Left lung (tissue), 10 donors: ENCODE measurements around the gene MYBPC2. TPM values are rescaled to one million over a fixed set of nuclear protein-coding genes. Genes with fewer than 3 reads are reported as not detected.
A peak's percentile ranks its signal among the peaks of the same experiment; 100 is the strongest.
"Not testable (repeated sequence)": the region's sequence is repeated elsewhere in the genome, so short reads cannot be mapped to it uniquely, and the experiment has no call there.

Source experiments
- ATAC-seq: fragments of 200-7000 bp; cut with Tn5 transposase; one replicate; pipeline ENCODE4 v1.9.1; 2020; ENCODE audit warnings: moderate library complexity
- DNase-seq, 4 donors: peaks; one replicate each; pipeline ENCODE4 v3.0.0-alpha.2; 2013 to 2020
- H3K27ac ChIP-seq, 2 donors: fragments of 200-600 bp; sonication (generic) in 1 of 2; one replicate each; pipeline versions ENCODE4 v1.5.0 to v1.8.0; 2020 to 2021
- H3K27me3 ChIP-seq, 2 donors: fragments of 200-600 bp; sonication (generic) in 1 of 2; one replicate each; pipeline versions ENCODE4 v1.5.0 to v1.8.0; 2020 to 2021
- H3K36me3 ChIP-seq, 2 donors: fragments of 200-600 bp; sonication (generic) in 1 of 2; one replicate each; pipeline versions ENCODE4 v1.5.0 to v1.8.0; 2020 to 2021
- H3K4me1 ChIP-seq, 2 donors: fragments of 200-600 bp; one replicate each; pipeline ENCODE4 v1.8.0; 2021
- H3K4me3 ChIP-seq, 2 donors: fragments of 200-600 bp; sonication (generic) in 1 of 2; one replicate each; pipeline versions ENCODE4 v1.5.0 to v1.8.0; 2020 to 2021; ENCODE audit warnings: mild to moderate bottlenecking in 1 of 2
- H3K9me3 ChIP-seq, 2 donors: fragments of 200-600 bp; sonication (generic) in 1 of 2; one replicate each; pipeline versions ENCODE4 v1.5.0 to v1.8.0; 2020 to 2021
- intact Hi-C, 2 donors: fragments of 100-400 bp; cut with DNase I; formaldehyde crosslinking; loops; one replicate each; pipeline versions ENCODE4 v1.11.2 to v1.14.2; 2022
- polyA plus RNA-seq, 6 donors: library from polyadenylated mRNA; unstranded; fragments of 120-200 nt; gene quantifications; one replicate each; pipeline ENCODE4 v1.2.1, GENCODE V29; 2013; ENCODE audit not compliant: insufficient read length in 6 of 6
- total RNA-seq, 2 donors: library from RNA; stranded (reverse); fragmentation: NEBNext Ultra II Directional; extraction: Animal tissue kit (Norgen Biotek cat#: 25700); gene quantifications; one replicate each; pipeline ENCODE4 v1.2.1, GENCODE V29; 2021
- TF ChIP-seq, protein P1 (sequence below), 2 donors: fragments of 200-600 bp; sonication (generic) in 1 of 2; IDR thresholded peaks; one replicate each; pipeline versions ENCODE4 v1.5.0 to v1.8.0; 2021; ENCODE audit warnings: antibody characterized with exemption in 2 of 2
- donor health status: DM: no; HTN: yes; CAD: no.
- donor health status: DM: no; HTN: no; CAD: no.

Gene MYBPC2
- total and polyA plus RNA-seq, 8 donors = 0.06 to 0.70 (median 0.21) TPM; not detected in 2

DNA sequence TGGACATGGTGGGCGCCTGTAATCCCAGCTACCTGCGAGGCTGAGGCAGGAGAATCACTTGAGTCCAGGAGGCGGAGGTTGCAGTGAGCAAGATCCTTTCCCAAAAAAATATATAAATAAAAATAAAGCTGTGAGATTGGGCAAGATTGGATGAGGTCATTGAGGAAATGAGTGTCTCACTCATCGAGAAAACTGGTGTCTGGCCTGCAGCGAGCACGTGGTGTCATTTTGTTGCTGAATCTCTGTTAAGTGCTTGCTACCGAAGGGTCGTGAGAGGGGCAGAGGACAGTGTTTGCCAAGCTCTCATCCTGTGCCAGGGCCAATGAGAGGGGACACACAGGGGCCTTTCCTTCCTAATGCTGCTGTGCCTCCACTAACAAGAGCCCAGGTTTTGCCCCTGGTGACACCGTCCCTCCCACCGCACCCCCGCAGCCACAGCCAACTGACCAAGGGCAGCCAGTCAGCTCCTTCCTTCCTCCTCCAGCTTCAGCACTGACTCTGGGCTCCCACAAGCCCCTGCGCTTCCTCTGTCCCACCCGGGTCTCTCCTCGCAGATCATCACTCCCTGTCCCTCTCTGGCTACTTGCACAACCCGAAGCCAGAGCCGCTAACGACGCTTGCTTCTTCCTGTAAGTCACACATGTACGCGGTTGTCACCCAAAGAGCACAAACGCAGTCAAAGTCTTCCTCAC, 45.4 kb upstream of the MYBPC2 start:
- TF ChIP-seq, protein P1, sequence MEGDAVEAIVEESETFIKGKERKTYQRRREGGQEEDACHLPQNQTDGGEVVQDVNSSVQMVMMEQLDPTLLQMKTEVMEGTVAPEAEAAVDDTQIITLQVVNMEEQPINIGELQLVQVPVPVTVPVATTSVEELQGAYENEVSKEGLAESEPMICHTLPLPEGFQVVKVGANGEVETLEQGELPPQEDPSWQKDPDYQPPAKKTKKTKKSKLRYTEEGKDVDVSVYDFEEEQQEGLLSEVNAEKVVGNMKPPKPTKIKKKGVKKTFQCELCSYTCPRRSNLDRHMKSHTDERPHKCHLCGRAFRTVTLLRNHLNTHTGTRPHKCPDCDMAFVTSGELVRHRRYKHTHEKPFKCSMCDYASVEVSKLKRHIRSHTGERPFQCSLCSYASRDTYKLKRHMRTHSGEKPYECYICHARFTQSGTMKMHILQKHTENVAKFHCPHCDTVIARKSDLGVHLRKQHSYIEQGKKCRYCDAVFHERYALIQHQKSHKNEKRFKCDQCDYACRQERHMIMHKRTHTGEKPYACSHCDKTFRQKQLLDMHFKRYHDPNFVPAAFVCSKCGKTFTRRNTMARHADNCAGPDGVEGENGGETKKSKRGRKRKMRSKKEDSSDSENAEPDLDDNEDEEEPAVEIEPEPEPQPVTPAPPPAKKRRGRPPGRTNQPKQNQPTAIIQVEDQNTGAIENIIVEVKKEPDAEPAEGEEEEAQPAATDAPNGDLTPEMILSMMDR (IDR thresholded peaks at IDR 0.05) = no peak
- ATAC-seq (no peak), DNase-seq (peak in 1 of 4 donors; percentile 76)
- Histone ChIP-seq H3K36me3 (peaks cover 0 to 14% of the 10 kb centered on the region in 2 donors), H3K4me3 (peak overlapping the region in 1 of 2 donors; percentile 7), H3K27ac (peak overlapping the region; percentile 53 to 78), H3K27me3 (no peaks in the 10 kb centered on the region), H3K9me3 (no peaks in the 10 kb centered on the region), H3K4me1 (peaks cover 0 to 43% of the 10 kb centered on the region in 2 donors)
- intact Hi-C loops = no loop called here

DNA sequence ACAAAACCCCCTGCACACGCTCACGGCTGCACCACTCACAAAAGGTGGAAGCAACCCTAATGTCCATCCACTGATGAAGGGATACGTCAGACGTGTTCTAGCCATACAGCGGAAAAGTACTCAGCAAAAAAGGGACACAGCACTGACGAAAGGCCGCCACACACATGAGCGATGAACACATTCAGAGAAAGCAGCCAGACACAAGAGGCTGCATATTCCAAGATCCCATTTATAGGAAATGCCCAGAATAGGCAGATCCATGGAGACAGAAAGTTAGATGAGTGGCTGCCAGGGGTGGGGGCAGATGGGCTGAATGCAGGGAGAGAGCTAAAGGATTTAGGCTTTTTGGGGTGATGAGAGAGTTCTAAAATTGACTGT, 44.8 kb upstream of the MYBPC2 start:
- Histone ChIP-seq H3K4me3 (peak overlapping the region in 1 of 2 donors; percentile 7), H3K27me3 (no peaks in the 10 kb centered on the region), H3K36me3 (peaks cover 0 to 14% of the 10 kb centered on the region in 2 donors), H3K9me3 (no peaks in the 10 kb centered on the region), H3K4me1 (peaks cover 0 to 43% of the 10 kb centered on the region in 2 donors), H3K27ac (peak overlapping the region in 1 of 2 donors; percentile 78)
- ATAC-seq (no peak), DNase-seq (no peak)
- TF ChIP-seq, protein P1 (IDR thresholded peaks at IDR 0.05) = no peak
- intact Hi-C loops = no loop called here

DNA sequence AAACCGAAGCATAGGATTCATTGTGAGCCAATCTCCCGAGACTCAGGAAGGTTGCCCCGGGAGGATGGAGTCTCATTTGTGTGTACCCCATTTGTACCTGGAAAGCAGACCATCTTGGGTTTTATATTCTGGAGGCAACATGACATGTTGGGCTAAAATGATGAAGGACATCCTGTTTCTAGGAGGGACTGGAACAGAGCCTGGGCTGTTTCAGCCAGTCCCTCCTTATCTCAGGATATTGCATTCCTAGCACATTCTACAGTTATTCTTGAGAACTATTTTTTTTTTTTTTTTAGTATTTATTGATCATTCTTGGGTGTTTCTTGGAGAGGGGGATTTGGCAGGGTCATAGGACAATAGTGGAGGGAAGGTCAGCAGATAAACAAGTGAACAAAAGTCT, 42.4 kb upstream of the MYBPC2 start:
- DNase-seq, H3K27ac ChIP-seq, intact Hi-C loops, H3K4me3 ChIP-seq, H3K27me3 ChIP-seq, H3K9me3 ChIP-seq: not testable (repeated sequence)
- peak; percentile 72 for ATAC-seq
- Histone ChIP-seq H3K4me1 (peaks cover 0 to 27% of the 10 kb centered on the region in 2 donors), H3K36me3 (peaks cover 0 to 12% of the 10 kb centered on the region in 2 donors)

DNA sequence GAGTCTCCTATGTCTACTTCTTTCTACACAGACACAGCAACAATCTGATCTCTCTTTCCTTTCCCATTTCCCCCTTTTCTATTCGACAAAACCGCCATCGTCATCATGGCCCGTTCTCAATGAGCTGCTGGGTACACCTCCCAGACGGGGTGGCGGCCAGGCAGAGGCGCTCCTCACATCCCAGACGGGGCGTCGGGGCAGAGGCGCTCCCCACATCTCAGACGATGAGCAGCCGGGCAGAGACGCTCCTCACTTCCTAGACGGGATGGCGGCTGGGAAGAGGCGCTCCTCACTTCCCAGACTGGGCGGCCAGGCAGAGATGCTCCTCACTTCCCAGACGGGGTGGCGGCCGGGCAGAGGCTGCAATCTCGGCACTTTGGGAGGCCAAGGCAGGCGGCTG, 41.7 kb upstream of the MYBPC2 start:
- H3K36me3 ChIP-seq = peaks cover 0 to 12% of the 10 kb centered on the region in 2 donors
- H3K27ac ChIP-seq, ATAC-seq, H3K9me3 ChIP-seq, intact Hi-C loops, H3K4me3 ChIP-seq, H3K27me3 ChIP-seq: not testable (repeated sequence)
- H3K4me1 ChIP-seq = peaks cover 0 to 20% of the 10 kb centered on the region in 2 donors
- DNase-seq = peak in 1 of 4 donors; percentile 31

DNA sequence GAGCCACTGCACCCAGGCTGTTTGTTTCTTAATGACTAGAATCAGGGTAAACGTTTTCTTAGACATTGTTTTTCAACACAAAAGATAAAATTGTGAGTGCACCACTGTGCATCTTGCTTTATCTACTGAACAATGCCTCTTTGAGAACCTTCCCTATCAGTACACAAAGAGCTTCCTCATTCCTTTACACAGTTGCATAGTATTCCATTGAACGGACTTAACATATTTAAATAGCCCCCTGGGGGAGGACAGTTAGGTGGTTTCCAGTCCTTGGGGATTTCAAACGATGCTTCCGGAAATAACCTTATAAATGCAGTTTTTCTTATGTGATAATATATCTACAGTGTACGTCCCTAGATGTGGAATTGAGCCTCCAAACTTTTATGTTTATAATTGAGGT, 39.9 kb upstream of the MYBPC2 start:
- intact Hi-C loops = no loop called here
- DNase-seq = no peak
- Histone ChIP-seq H3K4me1 (peaks cover 0 to 2% of the 10 kb centered on the region in 2 donors), H3K36me3 (peaks cover 0 to 12% of the 10 kb centered on the region in 2 donors), H3K27me3 (no peaks in the 10 kb centered on the region), H3K27ac (no peak overlapping the region), H3K9me3 (no peaks in the 10 kb centered on the region), H3K4me3 (no peak overlapping the region)
- ATAC-seq = no peak
- TF ChIP-seq, protein P1 (IDR thresholded peaks at IDR 0.05) = no peak

DNA sequence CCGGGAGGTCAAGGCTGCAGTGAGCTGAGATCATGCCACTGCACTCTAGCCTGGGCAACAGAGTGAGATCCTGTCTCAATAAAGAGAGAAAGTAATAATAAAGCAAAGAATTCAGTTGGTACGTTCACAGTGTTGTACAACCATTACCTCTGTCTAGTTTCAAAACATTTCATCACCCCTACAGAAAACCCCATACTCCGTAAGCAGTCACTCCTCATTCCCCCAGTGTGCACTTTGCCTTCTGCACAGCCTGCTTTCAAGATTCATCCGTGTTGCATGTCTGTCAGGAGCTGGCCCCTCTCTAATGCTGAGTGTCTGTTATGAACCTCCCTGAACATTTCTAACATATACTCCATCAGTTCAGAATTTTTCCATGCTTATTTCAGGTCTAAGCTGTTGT, 39.1 kb upstream of the MYBPC2 start:
- Histone ChIP-seq H3K4me1 (no peaks in the 10 kb centered on the region), H3K27ac (no peak overlapping the region), H3K9me3 (no peaks in the 10 kb centered on the region), H3K36me3 (peaks cover 0 to 14% of the 10 kb centered on the region in 2 donors), H3K4me3 (no peak overlapping the region), H3K27me3 (no peaks in the 10 kb centered on the region)
- ATAC-seq (no peak), DNase-seq (no peak)
- TF ChIP-seq, protein P1 (IDR thresholded peaks at IDR 0.05) = no peak
- intact Hi-C loops = no loop called here
